Measurements from ENCODE around the gene MORN5.

DNA sequence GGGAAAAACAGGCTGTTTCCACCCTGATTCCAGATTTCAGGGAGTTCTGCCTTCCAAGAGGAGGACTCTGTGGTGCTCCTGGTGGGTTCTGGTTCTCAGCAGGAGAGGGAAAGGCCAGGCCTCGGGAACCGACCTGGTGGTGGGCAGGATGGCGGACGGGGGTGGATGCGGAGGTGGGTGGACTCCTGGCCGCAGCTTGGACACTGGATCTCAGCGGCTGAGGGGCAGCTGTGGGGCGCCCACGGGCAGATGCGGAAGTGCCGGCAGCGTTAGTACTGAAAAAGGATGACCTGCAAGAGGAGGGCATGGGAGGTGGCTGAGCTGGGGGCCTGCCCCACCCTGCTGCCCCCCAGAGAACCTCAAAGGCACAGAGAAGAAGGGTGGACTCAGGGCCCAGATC is 44.8 kb downstream of the MORN5 start:
- TF ChIP-seq POLR2A (IDR thresholded peaks at IDR 0.05): no peak
- TF ChIP-seq, protein P1, sequence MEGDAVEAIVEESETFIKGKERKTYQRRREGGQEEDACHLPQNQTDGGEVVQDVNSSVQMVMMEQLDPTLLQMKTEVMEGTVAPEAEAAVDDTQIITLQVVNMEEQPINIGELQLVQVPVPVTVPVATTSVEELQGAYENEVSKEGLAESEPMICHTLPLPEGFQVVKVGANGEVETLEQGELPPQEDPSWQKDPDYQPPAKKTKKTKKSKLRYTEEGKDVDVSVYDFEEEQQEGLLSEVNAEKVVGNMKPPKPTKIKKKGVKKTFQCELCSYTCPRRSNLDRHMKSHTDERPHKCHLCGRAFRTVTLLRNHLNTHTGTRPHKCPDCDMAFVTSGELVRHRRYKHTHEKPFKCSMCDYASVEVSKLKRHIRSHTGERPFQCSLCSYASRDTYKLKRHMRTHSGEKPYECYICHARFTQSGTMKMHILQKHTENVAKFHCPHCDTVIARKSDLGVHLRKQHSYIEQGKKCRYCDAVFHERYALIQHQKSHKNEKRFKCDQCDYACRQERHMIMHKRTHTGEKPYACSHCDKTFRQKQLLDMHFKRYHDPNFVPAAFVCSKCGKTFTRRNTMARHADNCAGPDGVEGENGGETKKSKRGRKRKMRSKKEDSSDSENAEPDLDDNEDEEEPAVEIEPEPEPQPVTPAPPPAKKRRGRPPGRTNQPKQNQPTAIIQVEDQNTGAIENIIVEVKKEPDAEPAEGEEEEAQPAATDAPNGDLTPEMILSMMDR (IDR thresholded peaks at IDR 0.05): no peak

Measured in tibial nerve (tissue), 3 donors.